ENCODE measurements around the gene SLC49A3.

- TF ChIP-seq CTCF (IDR thresholded peaks at IDR 0.05; ENCODE audit: borderline replicate concordance, extremely low read depth, low read length, poor library complexity, severe bottlenecking) (no peak), EZH2 (IDR thresholded peaks at IDR 0.05; ENCODE audit: borderline replicate concordance, low read depth, low read length, severe bottlenecking) (no peak)
These were observed 22.0 kb upstream of the SLC49A3 start for GRCh38 chr4:710916-711315.
